NCI-H2196 (cell line): Measurements from ENCODE around the gene ABCF2.

Source experiments
- DNase-seq: peaks from one replicate; lab custom pipeline; 2025; ENCODE audit not compliant: unreplicated experiment; lab: John Stamatoyannopoulos, UW

The ABCF2 gene

GRCh38 chr7:151175047-151175792 lies 51.8 kb downstream of the ABCF2 start:
- no peak for DNase-seq

- no peak for DNase-seq
Measured at GRCh38 chr7:151174246-151175046, 52.6 kb downstream of the ABCF2 start.

GRCh38 chr7:151173386-151174245 lies 53.4 kb downstream of the ABCF2 start:
- no peak for DNase-seq

GRCh38 chr7:151172273-151173141 lies 54.5 kb downstream of the ABCF2 start:
- peak; percentile 61 for DNase-seq

GRCh38 chr7:151168787-151169162 lies 58.2 kb downstream of the ABCF2 start:
- no peak for DNase-seq

- no peak for DNase-seq
Measured at GRCh38 chr7:151168003-151168786, 58.8 kb downstream of the ABCF2 start.

- no peak for DNase-seq
Measured at GRCh38 chr7:151167197-151167961, 59.6 kb downstream of the ABCF2 start, which contains the start of gene GBX1. Gene GBX1 (minus strand): TSS chr7:151167694. CDS start chr7:151167548, 146 bp downstream.

GRCh38 chr7:151166629-151167196 lies 60.3 kb downstream of the ABCF2 start:
- no peak for DNase-seq
